ENCODE results near the gene TCF3. TPM values are rescaled to one million over a fixed set of nuclear protein-coding genes. Genes with fewer than 3 reads are reported as not detected.

Gene TCF3
- total RNA-seq, 1 donor = 55.0 TPM

DNA sequence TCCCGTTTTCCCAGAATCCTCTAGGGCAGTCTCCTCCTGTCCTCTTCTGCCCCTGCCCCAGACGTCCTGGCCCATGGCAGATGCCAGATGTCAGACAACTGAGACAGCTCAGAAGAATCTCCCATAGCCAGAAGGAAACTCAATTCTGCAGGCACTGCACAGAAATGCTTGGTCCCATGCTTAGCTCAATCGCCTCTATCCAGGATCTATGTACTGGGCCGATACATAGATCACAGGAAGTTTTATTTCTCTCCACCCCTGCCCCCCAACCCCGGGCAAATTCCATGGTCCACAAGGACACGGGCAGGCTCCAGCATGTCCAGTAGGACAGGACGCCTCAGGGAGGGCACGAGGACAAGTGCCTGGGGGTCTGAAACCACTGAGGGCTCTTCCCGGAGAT lies 64.5 kb downstream of the TCF3 start:
- no peak overlapping the region for H3K27ac ChIP-seq (ENCODE audit: low read depth, low read length)
- TF ChIP-seq, protein P1, sequence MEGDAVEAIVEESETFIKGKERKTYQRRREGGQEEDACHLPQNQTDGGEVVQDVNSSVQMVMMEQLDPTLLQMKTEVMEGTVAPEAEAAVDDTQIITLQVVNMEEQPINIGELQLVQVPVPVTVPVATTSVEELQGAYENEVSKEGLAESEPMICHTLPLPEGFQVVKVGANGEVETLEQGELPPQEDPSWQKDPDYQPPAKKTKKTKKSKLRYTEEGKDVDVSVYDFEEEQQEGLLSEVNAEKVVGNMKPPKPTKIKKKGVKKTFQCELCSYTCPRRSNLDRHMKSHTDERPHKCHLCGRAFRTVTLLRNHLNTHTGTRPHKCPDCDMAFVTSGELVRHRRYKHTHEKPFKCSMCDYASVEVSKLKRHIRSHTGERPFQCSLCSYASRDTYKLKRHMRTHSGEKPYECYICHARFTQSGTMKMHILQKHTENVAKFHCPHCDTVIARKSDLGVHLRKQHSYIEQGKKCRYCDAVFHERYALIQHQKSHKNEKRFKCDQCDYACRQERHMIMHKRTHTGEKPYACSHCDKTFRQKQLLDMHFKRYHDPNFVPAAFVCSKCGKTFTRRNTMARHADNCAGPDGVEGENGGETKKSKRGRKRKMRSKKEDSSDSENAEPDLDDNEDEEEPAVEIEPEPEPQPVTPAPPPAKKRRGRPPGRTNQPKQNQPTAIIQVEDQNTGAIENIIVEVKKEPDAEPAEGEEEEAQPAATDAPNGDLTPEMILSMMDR (IDR thresholded peaks at IDR 0.05; ENCODE audit: extremely low read depth, low read depth, low read length) = no peak
- no peak overlapping the region for H3K4me3 ChIP-seq (ENCODE audit: insufficient read depth, low read length)
- no peak overlapping the region for H2AFZ ChIP-seq (ENCODE audit: low read length)
- no peak overlapping the region for H3K4me2 ChIP-seq (ENCODE audit: insufficient read depth, low read length)
- H4K20me1 ChIP-seq (ENCODE audit: insufficient read depth, low read length) = peaks cover 27% of the 10 kb centered on the region
- DNase-seq (ENCODE audit: insufficient read length, low spot score, missing footprints) = no peak
- peaks cover 12% of the 10 kb centered on the region for H3K36me3 ChIP-seq (ENCODE audit: insufficient read depth, low read length)
- H3K4me1 ChIP-seq (ENCODE audit: insufficient read depth, low read length) = peaks cover 21% of the 10 kb centered on the region
- H3K27me3 ChIP-seq (ENCODE audit: insufficient read depth, low read length) = no peaks in the 10 kb centered on the region
- H3K9me3 ChIP-seq (ENCODE audit: low read depth, low read length) = no peaks in the 10 kb centered on the region
- peaks cover 70% of the 10 kb centered on the region for H3K79me2 ChIP-seq (ENCODE audit: insufficient read depth, low read length)

DNA sequence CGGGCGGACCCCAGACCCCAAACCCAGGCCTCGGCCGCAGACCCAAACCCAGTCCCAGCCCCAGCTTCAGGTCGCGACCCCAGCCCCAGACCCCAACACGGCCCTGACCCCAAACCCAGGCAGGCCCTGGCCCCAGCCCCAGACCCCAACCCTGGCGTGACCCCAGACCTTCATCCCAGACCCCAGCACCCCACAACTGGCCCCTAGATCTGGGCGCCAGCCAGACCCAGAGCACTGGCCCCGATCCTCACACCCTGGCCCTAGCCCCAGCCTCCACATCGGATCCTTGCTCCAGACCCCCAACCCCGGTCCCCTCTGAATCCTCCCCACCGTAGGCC lies 67.2 kb downstream of the TCF3 start:
- TF ChIP-seq, protein P1 (IDR thresholded peaks at IDR 0.05; ENCODE audit: extremely low read depth, low read depth, low read length) = no peak
- Histone ChIP-seq H3K4me2 (ENCODE audit: insufficient read depth, low read length) (no peak overlapping the region), H3K9me3 (ENCODE audit: low read depth, low read length) (no peaks in the 10 kb centered on the region), H4K20me1 (ENCODE audit: insufficient read depth, low read length) (peaks cover 11% of the 10 kb centered on the region), H3K4me3 (ENCODE audit: insufficient read depth, low read length) (no peak overlapping the region), H3K36me3 (ENCODE audit: insufficient read depth, low read length) (peaks cover 35% of the 10 kb centered on the region), H2AFZ (ENCODE audit: low read length) (no peak overlapping the region), H3K27ac (ENCODE audit: low read depth, low read length) (no peak overlapping the region), H3K4me1 (ENCODE audit: insufficient read depth, low read length) (peaks cover 4% of the 10 kb centered on the region), H3K79me2 (ENCODE audit: insufficient read depth, low read length) (peaks cover 51% of the 10 kb centered on the region), H3K27me3 (ENCODE audit: insufficient read depth, low read length) (no peaks in the 10 kb centered on the region)
- DNase-seq (ENCODE audit: insufficient read length, low spot score, missing footprints) = no peak

DNA sequence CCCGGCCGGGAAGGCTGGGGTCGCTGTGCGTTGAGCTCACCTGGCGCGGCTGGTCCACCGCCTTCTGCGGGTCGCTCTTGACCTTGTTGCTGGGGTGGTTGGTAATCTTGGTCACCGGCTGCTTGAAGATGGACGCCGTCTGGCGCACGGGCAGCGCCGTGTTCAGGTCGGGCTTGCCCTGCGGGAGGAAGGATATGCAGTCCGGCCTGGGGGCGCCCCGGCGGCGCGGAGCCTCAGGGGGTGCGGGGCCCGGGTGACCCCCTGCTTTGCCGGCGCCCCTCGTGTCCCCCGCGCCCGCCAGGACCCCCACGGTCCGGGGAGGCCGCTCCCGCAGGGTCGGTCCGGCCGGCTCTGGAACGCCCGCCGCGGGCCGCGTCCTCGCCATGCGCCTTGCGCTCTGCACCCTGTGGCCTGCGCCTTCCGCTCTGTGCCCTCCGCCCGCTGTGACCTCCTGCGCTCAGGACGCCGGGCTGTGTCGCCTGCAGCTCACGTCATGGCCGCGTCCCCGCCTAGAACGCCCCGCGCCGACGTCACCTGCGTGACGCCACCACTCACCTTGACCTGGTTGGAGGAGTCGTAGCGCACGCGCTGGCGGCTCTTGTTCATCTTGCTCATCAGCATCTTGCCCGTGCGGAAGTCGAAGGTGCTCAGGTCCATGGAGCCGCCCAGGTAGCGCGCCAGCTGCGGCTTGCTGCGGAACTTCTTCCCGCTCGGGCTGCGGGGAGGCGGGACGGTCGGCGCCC lies 67.7 kb downstream of the TCF3 start:
- Histone ChIP-seq H3K27me3 (ENCODE audit: insufficient read depth, low read length) (no peaks in the 10 kb centered on the region), H3K4me2 (ENCODE audit: insufficient read depth, low read length) (no peak overlapping the region), H3K4me1 (ENCODE audit: insufficient read depth, low read length) (peaks cover 2% of the 10 kb centered on the region), H3K36me3 (ENCODE audit: insufficient read depth, low read length) (peaks cover 40% of the 10 kb centered on the region), H3K79me2 (ENCODE audit: insufficient read depth, low read length) (peaks cover 45% of the 10 kb centered on the region), H3K4me3 (ENCODE audit: insufficient read depth, low read length) (no peak overlapping the region), H3K9me3 (ENCODE audit: low read depth, low read length) (no peaks in the 10 kb centered on the region), H3K27ac (ENCODE audit: low read depth, low read length) (no peak overlapping the region), H4K20me1 (ENCODE audit: insufficient read depth, low read length) (peaks cover 9% of the 10 kb centered on the region), H2AFZ (ENCODE audit: low read length) (no peak overlapping the region)
- TF ChIP-seq, protein P1 (IDR thresholded peaks at IDR 0.05; ENCODE audit: extremely low read depth, low read depth, low read length) = no peak
- DNase-seq (ENCODE audit: insufficient read length, low spot score, missing footprints) = no peak

DNA sequence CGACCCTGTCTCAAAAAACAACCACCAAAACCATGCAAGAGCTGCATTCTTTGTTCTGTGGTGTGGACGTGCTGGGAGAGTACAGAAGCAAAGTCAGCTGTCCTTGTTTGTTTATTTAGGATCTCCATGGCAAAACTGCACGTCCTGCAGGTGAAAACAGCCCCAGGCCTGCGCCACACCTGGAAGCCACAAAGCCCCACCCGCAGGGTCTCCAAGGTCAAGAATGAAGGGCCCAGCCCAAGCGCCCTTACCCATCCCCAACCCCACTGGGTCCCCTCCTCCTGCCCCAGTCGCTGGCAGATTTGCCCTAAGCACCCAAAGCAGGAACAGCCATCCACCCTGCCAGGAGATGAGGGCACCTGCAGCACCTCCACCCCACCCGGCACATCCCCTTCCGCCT lies 70.2 kb downstream of the TCF3 start:
- Histone ChIP-seq H3K27me3 (ENCODE audit: insufficient read depth, low read length) (no peaks in the 10 kb centered on the region), H3K4me3 (ENCODE audit: insufficient read depth, low read length) (no peak overlapping the region), H3K79me2 (ENCODE audit: insufficient read depth, low read length) (peaks cover 21% of the 10 kb centered on the region), H4K20me1 (ENCODE audit: insufficient read depth, low read length) (peaks cover 3% of the 10 kb centered on the region), H3K27ac (ENCODE audit: low read depth, low read length) (no peak overlapping the region), H3K9me3 (ENCODE audit: low read depth, low read length) (no peaks in the 10 kb centered on the region), H3K36me3 (ENCODE audit: insufficient read depth, low read length) (peaks cover 50% of the 10 kb centered on the region), H2AFZ (ENCODE audit: low read length) (no peak overlapping the region), H3K4me1 (ENCODE audit: insufficient read depth, low read length) (no peaks in the 10 kb centered on the region), H3K4me2 (ENCODE audit: insufficient read depth, low read length) (no peak overlapping the region)
- TF ChIP-seq, protein P1 (IDR thresholded peaks at IDR 0.05; ENCODE audit: extremely low read depth, low read depth, low read length) = no peak
- no peak for DNase-seq (ENCODE audit: insufficient read length, low spot score, missing footprints)

Measured in osteoblast (primary cell).